IMR-90 (cell line): ENCODE results near the gene DCUN1D3.

Experiments
- MAFK ChIP-seq: IDR thresholded peaks from 2 replicates; pipeline ENCODE4 v1.6.1; 2012; ENCODE audit warnings: low read depth, low read length, improper control_type of control experiment
- MAZ ChIP-seq: IDR thresholded peaks from 2 replicates; pipeline ENCODE4 v1.6.1; 2012; ENCODE audit warnings: low read depth, mild to moderate bottlenecking, low read length, improper control_type of control experiment, moderate library complexity, borderline replicate concordance
- POLR2A ChIP-seq: IDR thresholded peaks from 2 replicates; pipeline ENCODE4 v1.6.1; 2012; ENCODE audit warnings: mild to moderate bottlenecking, low read depth, low read length
- RFX5 ChIP-seq: IDR thresholded peaks from 2 replicates; pipeline ENCODE4 v1.8.0; 2012; ENCODE audit warnings: low read depth, mild to moderate bottlenecking, low read length, moderate library complexity
- SMC3 ChIP-seq: fragments of 150-350 bp; IDR thresholded peaks from 2 replicates; pipeline ENCODE4 v1.6.1; 2016; ENCODE audit warnings: low read depth, mild to moderate bottlenecking, antibody characterized with exemption, low read length, moderate library complexity
- TF ChIP-seq, protein P1 (sequence below): conservative IDR thresholded peaks from 2 replicates; pipeline ENCODE4 v1.5.1; 2012; ENCODE audit warnings: mild to moderate bottlenecking, low read depth, low read length, improper control_type of control experiment
- TF ChIP-seq, protein P2 (sequence below): fragments of 150-350 bp; IDR thresholded peaks from 2 replicates; pipeline ENCODE4 v1.6.1; 2016; ENCODE audit warnings: low read depth, mild to moderate bottlenecking, low read length, moderate library complexity, borderline replicate concordance

DNA sequence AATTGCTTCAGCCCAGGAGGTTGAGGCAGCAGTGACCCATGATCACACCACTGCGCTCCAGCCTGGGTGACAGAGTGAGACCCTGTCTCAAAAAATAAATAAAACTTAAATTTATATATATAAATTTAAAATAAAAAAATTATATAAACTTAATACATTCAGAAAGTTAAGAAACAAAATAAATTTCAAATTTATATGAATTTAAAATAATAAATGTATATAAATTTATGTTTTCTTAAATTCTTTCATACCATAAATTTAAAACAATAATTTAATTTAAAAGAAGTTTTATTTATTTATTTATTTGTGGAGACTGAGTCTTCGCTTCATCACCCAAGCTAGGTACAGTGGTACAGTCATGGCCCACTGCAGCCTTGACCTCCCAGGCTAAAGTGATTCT is 20.6 kb upstream of the DCUN1D3 start:
- no peak for TF ChIP-seq POLR2A
- TF ChIP-seq MAZ, result no peak
- TF ChIP-seq, protein P1, sequence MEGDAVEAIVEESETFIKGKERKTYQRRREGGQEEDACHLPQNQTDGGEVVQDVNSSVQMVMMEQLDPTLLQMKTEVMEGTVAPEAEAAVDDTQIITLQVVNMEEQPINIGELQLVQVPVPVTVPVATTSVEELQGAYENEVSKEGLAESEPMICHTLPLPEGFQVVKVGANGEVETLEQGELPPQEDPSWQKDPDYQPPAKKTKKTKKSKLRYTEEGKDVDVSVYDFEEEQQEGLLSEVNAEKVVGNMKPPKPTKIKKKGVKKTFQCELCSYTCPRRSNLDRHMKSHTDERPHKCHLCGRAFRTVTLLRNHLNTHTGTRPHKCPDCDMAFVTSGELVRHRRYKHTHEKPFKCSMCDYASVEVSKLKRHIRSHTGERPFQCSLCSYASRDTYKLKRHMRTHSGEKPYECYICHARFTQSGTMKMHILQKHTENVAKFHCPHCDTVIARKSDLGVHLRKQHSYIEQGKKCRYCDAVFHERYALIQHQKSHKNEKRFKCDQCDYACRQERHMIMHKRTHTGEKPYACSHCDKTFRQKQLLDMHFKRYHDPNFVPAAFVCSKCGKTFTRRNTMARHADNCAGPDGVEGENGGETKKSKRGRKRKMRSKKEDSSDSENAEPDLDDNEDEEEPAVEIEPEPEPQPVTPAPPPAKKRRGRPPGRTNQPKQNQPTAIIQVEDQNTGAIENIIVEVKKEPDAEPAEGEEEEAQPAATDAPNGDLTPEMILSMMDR, result no peak
- TF ChIP-seq RFX5, result no peak
- TF ChIP-seq SMC3, result no peak
- TF ChIP-seq, protein P2, sequence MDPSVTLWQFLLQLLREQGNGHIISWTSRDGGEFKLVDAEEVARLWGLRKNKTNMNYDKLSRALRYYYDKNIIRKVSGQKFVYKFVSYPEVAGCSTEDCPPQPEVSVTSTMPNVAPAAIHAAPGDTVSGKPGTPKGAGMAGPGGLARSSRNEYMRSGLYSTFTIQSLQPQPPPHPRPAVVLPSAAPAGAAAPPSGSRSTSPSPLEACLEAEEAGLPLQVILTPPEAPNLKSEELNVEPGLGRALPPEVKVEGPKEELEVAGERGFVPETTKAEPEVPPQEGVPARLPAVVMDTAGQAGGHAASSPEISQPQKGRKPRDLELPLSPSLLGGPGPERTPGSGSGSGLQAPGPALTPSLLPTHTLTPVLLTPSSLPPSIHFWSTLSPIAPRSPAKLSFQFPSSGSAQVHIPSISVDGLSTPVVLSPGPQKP, result no peak
- TF ChIP-seq MAFK, result no peak
